Measurements from ENCODE around the gene MRPS12. TPM values are rescaled to one million over a fixed set of nuclear protein-coding genes. Genes with fewer than 3 reads are reported as not detected.
"Not testable (repeated sequence)": the region's sequence is repeated elsewhere in the genome, so short reads cannot be mapped to it uniquely, and the experiment has no call there.

The MRPS12 gene
- total RNA-seq = 36.4 and 41.9 TPM in 2 replicates

GRCh38 chr19:38930776-38931520, at the start of gene MRPS12:
Gene MRPS12 (plus strand): TSS chr19:38930944. CDS start chr19:38931295, 351 bp downstream.
- DNase-seq (ENCODE audit: low read depth in 2 of 2) = peak; percentile 100

- no peak for DNase-seq (ENCODE audit: low read depth in 2 of 2)
Measured at GRCh38 chr19:38883286-38883685, 47.5 kb upstream of the MRPS12 start.

DNA sequence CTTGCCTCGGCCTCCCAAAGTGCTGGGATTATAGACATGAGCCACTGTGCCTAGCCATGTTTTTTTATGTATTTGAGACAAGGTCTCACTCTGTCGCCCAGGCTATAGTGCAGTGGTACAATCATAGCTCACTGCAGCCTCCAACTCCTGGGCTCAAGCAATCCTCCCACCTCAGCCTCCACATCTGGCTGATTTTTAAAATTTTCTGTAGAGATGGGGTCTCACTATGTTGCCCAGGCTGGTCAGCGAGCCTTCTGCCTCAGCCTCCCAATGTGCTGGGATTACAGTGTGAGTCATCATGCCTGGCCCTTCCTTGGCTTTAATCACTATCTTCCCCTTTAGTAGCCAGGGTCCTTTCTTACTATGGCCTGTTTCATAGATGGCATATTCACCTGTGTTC, 46.1 kb upstream of the MRPS12 start:
- DNase-seq (ENCODE audit: low read depth in 2 of 2) = not testable (repeated sequence)

DNA sequence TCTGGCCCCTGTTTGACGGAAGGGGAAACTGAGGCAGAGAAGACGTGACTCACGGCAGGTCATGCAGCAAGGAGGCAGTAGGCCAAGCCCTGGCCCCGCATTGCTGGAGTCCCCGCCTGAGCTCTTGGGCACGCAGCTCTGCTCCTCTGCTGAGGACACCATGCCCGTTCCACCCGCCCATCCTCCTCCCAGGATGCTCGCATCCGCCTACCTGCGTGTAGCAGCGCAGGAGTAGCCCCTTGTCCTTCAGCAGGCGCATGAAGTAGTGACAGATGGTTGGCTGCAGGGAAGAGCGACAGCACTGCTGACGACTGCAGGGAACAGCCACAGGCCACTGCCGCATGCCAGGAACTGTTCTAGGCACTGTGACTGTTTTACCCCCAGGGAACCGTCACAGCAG, 41.9 kb upstream of the MRPS12 start:
- no peak for DNase-seq (ENCODE audit: low read depth in 2 of 2)

GRCh38 chr19:38889803-38890202, 40.9 kb upstream of the MRPS12 start:
- DNase-seq (ENCODE audit: low read depth in 2 of 2) = no peak

- DNase-seq (ENCODE audit: low read depth in 2 of 2) = no peak
Measured at GRCh38 chr19:38890686-38891085, 40.1 kb upstream of the MRPS12 start.

- DNase-seq (ENCODE audit: low read depth in 2 of 2) = no peak
Measured at GRCh38 chr19:38891771-38892170, 39.0 kb upstream of the MRPS12 start.

DNA sequence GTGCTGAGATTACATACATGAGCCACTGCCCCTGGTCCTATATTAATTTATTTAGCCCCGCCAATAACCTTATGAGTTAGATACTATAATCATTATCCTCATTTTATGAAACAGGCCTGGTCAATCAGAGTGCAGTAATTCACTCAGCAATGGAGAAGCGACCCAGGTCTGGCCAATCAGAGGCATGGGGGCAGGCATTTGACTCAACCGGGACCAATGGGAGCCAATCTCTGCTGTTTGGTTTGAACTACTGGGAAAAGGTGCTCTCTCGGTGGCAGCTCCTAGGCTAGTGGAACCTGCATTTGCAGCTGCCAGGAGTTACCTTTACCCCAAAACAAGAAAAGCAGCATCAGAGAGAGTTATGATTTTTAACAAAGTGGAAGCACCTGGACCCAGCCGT, 37.9 kb upstream of the MRPS12 start:
- DNase-seq (ENCODE audit: low read depth in 2 of 2) = peak in 1 of 2 donors; percentile 55

- peak in 1 of 2 donors; percentile 33 for DNase-seq (ENCODE audit: low read depth in 2 of 2)
Measured at GRCh38 chr19:38893341-38893771, 37.4 kb upstream of the MRPS12 start.

DNA sequence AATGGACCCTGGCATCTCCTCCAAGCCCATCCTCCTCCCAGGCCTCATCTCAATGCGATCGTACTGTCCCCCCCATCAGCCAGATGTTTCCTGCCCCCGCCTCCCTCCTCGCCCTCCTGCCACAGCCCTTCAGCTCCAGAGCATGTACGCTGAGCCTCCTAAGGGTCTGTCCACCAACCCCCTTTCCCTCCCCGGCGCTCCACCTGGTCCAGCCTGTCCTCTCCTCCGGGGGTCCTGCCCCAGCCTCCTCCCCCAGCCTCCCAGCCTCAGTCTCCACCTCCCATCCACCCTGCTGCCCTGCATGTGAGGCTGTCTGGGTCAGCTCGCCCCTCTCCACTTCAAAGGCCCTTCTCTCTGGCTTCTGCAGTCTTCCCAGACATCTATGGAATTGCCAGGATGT, 35.8 kb upstream of the MRPS12 start:
- no peak for DNase-seq (ENCODE audit: low read depth in 2 of 2)

DNA sequence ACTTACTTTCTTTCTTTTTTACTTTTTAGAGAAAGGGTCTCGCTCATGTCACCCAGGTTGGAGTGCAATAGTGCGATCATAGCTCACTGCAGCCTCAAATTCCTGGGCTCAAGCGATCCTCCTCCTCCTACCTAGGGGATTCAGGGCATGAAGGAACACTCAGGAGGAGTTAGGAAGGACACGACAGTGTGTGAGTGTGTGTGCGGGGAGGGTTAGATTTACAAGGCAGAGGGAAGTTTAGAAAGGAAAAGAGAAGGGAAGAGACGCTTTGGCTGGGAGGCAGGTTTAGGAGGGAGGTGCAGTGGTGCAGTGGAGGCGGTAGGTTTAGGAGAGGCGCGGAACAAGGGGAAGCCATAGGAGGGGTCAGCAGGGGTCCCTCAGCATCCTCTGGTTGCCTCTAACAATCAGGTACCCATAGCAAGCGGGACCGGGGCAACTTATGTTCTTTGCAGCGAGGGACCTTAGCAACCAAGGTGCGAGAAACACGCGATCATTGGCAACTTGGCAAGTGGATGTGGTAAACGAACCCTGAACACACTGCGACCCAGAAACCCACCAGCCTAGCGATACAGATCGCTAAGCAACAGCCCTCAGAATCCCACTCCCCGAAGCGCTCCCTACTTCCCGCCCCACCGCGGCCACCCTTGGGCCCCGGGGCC, 31.8 kb upstream of the MRPS12 start:
- peak in 1 of 2 donors; percentile 19 for DNase-seq (ENCODE audit: low read depth in 2 of 2)

DNA sequence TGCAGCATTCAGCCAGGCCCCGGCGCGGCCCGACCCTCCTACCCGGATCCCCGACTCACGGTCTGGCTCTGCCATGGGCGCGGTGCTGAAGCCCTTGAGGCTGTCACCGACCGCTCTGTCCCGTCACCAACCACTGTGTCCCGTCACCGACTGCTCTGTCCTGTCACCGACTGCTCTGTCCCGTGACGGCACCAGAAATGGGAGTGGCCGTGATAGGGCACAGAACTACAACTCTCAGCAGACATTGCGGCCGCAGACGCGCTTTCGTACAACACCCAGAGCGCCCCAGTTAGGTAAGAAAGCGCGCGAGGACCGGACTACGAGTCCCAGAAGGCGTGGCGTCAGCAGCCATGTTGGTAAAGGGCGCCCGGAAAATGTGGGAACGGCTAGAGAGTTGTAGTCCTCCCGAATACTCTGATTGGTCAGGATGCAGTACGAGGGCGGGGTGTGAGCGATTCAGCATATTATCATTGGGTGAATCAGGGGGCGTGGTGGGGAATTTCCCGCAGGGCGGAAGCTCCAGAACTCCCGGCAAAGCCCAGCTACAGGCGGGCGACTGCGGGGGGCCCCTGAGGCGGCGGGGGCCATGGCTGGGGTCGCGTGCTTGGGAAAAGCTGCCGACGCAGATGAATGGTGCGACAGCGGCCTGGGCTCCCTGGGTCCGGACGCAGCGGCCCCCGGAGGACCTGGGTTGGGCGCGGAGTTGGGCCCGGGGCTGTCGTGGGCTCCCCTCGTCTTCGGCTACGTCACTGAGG, 31.1 kb upstream of the MRPS12 start, which contains the start of the genes NFKBIB and SIRT2:
Gene NFKBIB, plus strand, starts transcription at position 523 of the 755 bp plus-strand sequence. Its CDS starts 64 bp downstream, at position 587.
Gene SIRT2, minus strand, starts transcription at position 172 of the 755 bp plus-strand sequence. Its CDS starts 97 bp downstream, at position 75.
- DNase-seq (ENCODE audit: low read depth in 2 of 2) = peak; percentile 100

GRCh38 chr19:38900202-38900629, 30.5 kb upstream of the MRPS12 start:
- no peak for DNase-seq (ENCODE audit: low read depth in 2 of 2)

DNA sequence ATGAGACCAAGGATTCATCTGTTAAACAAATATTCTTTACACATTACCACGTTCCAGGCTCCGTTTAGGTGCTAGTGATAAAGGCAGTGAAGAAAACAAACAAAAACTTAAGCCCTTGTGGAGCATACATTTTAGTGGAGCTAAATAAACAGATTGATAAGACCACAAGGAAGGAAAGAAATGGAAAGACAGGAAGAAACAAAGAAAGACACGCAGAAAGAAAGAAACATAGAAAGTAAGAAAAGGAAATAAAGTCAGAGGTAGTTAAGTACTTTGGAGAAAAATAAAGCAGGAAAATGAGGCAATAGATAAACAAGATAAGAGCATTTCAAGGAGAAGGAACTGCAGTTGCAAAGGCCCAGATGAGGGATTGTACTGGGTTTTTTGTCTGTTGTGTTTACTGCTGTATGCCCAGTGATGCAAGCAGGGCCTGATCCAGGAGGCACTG, 30.0 kb upstream of the MRPS12 start:
- no peak for DNase-seq (ENCODE audit: low read depth in 2 of 2)

DNA sequence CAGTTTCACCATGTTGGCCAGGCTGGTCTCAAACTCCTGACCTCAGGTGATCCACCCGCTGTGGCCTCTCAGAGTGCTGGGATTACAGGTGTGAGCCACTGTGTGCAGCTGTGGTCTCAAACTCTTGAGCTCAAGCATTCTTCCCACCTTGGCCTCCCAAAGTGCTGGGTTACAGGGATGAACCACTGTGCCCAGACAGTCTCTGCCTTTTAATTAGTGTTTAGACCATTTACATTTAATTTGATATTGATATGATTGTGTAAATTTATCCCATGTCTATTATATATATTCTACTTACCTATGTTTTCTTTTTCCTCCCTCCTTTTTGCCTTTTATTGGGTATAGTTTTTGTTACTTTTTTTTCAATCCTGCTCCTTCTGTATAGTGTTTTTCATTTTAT, 29.1 kb upstream of the MRPS12 start:
- no peak for DNase-seq (ENCODE audit: low read depth in 2 of 2)

GRCh38 chr19:38904581-38905539, 25.9 kb upstream of the MRPS12 start:
- DNase-seq (ENCODE audit: low read depth in 2 of 2) = no peak

GRCh38 chr19:38905620-38906019, 25.1 kb upstream of the MRPS12 start:
- no peak for DNase-seq (ENCODE audit: low read depth in 2 of 2)

DNA sequence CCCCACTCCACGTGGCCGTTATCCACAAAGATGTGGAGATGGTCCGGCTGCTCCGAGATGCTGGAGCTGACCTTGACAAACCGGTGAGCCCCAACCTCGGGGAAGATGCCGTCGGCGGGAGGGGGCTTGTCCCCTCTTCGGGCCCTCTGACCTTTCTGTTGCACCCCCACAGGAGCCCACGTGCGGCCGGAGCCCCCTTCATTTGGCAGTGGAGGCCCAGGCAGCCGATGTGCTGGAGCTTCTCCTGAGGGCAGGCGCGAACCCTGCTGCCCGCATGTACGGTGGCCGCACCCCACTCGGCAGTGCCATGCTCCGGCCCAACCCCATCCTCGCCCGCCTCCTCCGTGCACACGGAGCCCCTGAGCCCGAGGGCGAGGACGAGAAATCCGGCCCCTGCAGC, 23.5 kb upstream of the MRPS12 start:
- no peak for DNase-seq (ENCODE audit: low read depth in 2 of 2)

DNA sequence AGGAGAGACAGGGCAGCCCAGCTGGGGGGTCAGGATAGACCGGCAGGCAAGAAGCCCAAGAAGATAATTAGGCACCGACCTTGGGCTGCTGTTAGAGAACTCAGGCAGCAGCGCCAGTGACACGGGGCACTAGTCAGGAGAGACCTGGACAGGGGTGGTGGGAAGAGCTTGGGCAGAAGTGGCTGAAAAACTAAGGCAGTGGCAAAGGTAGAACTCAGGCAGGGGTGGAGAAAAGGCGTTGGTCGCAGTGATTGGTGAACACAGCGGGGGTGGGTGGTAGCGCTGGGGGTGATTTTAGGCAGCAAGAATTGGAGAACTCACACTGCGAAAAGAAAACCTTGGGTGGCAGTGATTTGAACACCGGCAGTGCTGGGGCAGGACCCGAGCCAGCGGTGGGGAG, 23.1 kb upstream of the MRPS12 start:
- DNase-seq (ENCODE audit: low read depth in 2 of 2) = no peak

DNA sequence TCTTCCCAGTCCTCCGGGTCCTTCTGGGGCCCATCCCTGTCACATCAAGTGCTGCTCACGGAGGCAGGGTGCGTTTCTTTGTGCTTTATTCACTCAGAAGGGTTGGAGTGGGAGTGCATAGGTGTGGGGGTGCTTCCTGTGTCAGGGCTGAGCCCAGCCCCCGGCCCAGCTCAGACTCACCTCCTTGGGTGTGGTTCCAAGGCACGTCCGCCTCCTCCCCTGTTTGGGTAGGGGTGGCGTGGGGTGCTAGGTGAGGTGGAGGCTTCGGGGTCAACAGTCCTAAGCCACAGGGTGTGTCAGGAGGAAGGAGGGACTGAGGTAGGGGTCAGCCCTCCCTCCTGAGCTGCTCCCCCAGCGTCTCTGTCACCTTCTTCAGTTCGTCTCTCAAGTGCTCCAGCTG, 21.8 kb upstream of the MRPS12 start:
- DNase-seq (ENCODE audit: low read depth in 2 of 2) = no peak

DNA sequence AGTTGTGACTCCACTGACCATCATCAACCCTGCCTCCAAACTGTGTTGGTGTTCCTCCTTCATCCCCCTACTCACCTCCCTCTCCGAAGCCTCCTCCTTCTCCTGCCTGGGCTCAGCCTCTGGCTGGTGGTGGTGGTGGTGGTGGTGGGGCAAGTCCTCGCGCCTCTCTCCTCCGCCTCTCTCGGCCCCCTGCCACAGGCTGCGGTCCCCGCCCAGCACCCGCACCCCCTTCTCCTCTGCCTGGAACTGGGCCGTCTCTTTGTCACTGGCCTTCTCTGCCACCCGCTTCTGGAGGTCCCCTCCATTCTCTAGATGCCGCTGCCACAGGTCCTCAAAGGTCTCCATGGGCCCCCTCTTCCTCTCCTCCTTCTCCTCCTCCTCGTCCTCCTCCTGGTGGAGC, 20.3 kb upstream of the MRPS12 start:
- no peak for DNase-seq (ENCODE audit: low read depth in 2 of 2)
